GM12875 (cell line): Measurements from ENCODE around the gene SERP2.

ENCODE experiments used
- H3K4me3 ChIP-seq: one replicate; pipeline ENCODE4 v1.5.1; 2011; ENCODE audit warnings: low read depth, low read length, control low read depth
- TF ChIP-seq, protein P1 (sequence below): IDR thresholded peaks from 2 replicates; pipeline ENCODE4 v1.5.1; 2011; ENCODE audit warnings: low read depth, mild to moderate bottlenecking, control low read depth, inconsistent platforms, low read length, moderate library complexity, borderline replicate concordance; ENCODE audit not compliant: insufficient read depth

The SERP2 gene

DNA sequence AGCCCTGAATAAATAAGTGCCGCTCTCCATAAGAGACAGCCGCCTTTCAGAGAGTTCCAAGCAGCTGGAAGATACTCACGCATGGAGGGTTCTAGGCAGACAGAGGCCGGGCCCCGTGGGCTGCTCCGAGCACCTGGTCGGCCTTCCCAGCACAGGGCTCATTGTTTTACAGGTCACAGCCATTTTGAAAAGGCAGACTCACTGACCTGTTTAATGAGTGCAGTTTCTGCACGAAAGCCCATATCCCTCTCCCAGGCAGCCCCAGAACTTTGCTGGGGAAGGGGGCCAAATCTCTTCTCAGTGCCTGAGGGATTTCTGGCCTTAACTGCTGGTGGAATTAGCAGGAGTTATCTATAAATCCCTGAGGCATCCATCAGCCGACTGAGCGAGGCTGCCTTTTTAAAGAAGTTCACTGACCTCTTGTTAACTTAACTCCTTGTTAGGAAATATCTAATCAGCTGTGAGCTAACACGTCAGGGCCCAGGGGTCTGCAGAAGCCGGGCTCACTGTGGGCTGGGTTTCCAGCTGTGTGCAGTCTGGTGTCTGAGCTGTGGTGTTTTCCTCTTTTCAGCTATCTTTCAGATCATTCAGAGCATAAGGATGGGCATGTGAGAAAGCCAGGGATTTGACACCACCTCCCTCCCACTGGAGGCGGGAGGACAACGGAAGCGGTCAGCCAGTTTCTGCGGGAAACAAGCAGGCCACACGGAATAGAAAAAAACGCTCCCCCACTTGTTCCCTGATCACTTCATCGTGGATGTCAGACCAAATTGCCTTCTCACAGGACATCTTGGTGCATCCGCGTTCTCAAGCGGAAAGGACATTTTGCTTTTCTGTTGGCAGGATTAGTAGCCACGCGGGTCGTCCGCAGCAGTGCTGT is 23.3 kb downstream of the SERP2 start:
- TF ChIP-seq, protein P1, sequence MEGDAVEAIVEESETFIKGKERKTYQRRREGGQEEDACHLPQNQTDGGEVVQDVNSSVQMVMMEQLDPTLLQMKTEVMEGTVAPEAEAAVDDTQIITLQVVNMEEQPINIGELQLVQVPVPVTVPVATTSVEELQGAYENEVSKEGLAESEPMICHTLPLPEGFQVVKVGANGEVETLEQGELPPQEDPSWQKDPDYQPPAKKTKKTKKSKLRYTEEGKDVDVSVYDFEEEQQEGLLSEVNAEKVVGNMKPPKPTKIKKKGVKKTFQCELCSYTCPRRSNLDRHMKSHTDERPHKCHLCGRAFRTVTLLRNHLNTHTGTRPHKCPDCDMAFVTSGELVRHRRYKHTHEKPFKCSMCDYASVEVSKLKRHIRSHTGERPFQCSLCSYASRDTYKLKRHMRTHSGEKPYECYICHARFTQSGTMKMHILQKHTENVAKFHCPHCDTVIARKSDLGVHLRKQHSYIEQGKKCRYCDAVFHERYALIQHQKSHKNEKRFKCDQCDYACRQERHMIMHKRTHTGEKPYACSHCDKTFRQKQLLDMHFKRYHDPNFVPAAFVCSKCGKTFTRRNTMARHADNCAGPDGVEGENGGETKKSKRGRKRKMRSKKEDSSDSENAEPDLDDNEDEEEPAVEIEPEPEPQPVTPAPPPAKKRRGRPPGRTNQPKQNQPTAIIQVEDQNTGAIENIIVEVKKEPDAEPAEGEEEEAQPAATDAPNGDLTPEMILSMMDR, result no peak
- no peak overlapping the region for H3K4me3 ChIP-seq

DNA sequence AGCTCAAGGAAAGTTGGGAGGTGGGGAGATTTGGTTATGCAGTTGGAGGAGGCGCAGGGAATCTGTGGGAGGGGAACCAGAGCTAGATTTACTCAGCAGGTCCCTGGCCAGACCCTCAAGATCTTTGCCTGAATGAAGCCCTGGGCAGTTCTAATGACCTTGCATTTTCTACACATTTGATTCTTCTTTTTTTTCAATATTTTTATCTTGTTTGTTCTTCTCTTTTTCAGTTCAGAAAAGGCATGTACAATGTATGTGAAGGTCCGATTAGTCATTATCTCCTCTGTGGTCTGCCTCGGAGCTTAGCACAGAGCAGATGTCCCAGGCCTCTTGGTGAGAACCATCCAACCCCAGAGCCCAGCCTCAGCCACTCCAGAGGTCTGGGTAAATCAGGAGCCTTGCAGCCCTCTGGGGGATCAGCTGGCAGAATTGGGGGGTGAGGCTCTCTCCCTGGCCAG is 24.2 kb downstream of the SERP2 start:
- TF ChIP-seq, protein P1, result no peak
- H3K4me3 ChIP-seq, result no peak overlapping the region

DNA sequence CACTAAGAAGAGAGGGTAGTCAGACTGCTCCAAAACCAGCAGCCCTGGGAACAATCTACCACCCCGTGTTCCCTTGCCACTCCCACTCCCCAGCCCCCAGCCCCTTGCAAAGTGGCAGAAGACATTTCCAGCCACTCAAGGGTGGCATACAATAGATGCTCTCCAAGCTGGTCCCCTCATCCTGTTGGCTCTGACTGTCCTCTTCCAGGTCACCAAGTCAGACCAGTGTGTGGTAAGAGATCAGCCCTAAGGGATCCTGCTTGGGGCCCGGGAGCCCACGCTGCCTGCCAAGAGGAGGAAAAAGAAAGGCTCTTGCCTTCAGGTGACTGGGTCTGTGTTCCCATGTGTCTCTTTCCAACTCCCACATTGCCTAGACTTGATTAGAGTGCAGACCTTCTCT is 25.0 kb downstream of the SERP2 start:
- TF ChIP-seq, protein P1, result no peak
- no peak overlapping the region for H3K4me3 ChIP-seq

DNA sequence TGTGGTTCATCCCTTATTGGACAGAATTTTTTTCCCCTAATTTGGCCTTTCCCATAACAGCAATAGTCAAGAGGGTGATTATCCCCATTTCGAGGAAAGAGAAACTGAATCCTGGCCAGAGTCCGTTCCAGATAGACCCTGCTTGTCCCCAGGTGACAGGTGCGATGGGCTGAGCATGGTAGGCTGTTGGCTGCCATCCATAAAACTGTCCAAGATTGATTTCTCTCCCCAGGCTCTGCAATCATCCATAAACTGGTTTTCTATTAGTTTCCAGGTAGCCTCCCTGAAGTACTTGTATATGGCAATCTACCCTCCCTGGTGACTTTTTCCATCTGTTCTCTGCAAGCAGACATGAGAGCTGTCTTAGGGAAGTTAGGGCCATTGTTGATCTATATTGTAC is 25.4 kb downstream of the SERP2 start:
- H3K4me3 ChIP-seq, result no peak overlapping the region
- TF ChIP-seq, protein P1, result no peak

DNA sequence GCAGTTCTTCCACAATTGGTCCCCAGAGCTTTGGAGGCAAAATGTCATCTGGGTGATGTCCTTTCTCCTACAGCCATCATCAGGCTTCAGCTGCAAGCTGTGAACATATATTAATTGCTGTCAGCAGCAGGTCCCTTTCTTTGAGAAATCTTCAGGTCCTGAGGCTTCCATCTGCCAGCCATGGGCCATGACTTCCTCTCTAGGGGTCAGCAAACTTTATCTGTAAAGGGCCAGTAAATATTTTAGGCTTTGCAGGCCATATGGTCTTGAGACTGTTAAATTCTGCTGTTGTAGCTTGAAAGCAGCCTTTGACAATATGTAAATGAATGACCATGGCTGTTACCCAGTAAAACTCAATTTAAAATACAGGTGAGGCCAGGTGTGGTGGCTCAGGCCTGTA is 27.1 kb downstream of the SERP2 start:
- TF ChIP-seq, protein P1, result no peak

DNA sequence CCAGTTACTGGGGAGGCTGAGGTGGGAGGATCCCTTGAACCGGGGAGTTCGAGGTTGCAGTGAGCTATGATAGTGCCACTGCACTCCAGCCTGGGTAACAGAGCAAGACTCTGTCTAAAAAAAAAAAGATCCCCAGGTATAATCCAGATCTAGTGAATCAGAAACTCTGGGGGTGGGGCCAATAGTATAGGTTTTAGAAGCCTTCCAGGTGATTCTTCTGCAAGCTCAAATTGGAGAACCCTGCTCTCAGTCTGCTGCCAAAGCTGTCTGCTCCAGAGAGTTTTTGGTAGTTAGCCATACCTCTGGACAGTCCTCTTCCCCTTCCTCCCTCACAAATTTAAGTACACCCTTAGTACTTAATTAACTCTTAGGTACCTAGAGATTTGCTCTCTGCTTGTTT is 28.0 kb downstream of the SERP2 start:
- no peak overlapping the region for H3K4me3 ChIP-seq
- TF ChIP-seq, protein P1, result no peak

More for the DNA sequence above, 27.1 kb downstream of the SERP2 start:
- H3K4me3 ChIP-seq, result no peak overlapping the region

DNA sequence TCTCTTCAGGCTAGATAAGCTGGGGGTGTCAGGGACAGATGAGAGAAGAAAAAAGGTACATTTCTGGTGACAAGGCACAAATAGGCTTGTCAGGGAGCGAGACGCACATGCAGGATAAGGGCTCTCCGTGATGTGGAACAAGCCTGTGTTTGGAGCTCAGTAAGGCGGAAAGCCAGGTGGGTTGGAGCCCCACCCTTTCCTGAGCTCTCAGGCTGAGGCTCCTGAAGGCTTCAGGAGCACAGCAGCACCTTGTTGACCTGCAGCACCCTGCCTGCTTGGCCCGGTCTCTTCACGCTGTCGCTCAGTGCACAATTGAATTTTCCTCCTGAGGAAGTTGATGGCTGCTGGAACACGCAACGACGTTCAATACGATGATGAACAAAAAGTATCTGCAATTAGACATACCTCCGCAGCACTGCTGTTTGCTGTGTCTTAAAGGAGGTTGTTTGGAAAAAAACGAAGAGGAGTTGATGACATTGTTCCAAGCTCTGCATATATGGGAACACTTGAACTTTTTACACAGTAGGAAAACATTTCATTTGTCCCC is 29.3 kb downstream of the SERP2 start:
- TF ChIP-seq, protein P1, result no peak
- no peak overlapping the region for H3K4me3 ChIP-seq
